ENCODE measurements around the gene LIPH. TPM values are rescaled to one million over a fixed set of nuclear protein-coding genes. Genes with fewer than 3 reads are reported as not detected.

Gene LIPH
- total RNA-seq, 2 donors from 2014 or later, result 58.3 to 104 TPM

GRCh38 chr3:185507883-185508282 lies 44.5 kb downstream of the LIPH start:
- intact Hi-C loops (cut with DNase I), result no loop called here
- no peak for TF ChIP-seq CTCF (IDR thresholded peaks at IDR 0.05)
- no peak for DNase-seq
- H3K9me3 ChIP-seq, result no peaks in the 10 kb centered on the region
- H3K36me3 ChIP-seq, result no peaks in the 10 kb centered on the region
- H3K27me3 ChIP-seq, result no peaks in the 10 kb centered on the region
- no peak overlapping the region for H3K27ac ChIP-seq
- H3K4me3 ChIP-seq, result no peak overlapping the region
- no peaks in the 10 kb centered on the region for H3K4me1 ChIP-seq
- no peak overlapping the region for H3K9ac ChIP-seq (ENCODE audit: low read depth in 2 of 2, low read length in 2 of 2)

- no peak overlapping the region for H3K27ac ChIP-seq
- no peaks in the 10 kb centered on the region for H3K9me3 ChIP-seq
- no peaks in the 10 kb centered on the region for H3K4me1 ChIP-seq
- no peak overlapping the region for H3K9ac ChIP-seq (ENCODE audit: low read depth in 2 of 2, low read length in 2 of 2)
- H3K27me3 ChIP-seq, result no peaks in the 10 kb centered on the region
- no peaks in the 10 kb centered on the region for H3K36me3 ChIP-seq
- no peak for DNase-seq
- H3K4me3 ChIP-seq, result no peak overlapping the region
- intact Hi-C loops (cut with DNase I), result loop anchor here (5.0 kb wide), 1 partner anchor 78 kb away; no protein-coding TSS in a partner anchor
- no peak for TF ChIP-seq CTCF (IDR thresholded peaks at IDR 0.05)
These were observed 47.8 kb downstream of the LIPH start for GRCh38 chr3:185504636-185505035.

GRCh38 chr3:185503521-185503920 lies 48.9 kb downstream of the LIPH start:
- DNase-seq, result no peak
- Histone ChIP-seq H3K27me3 (no peaks in the 10 kb centered on the region), H3K36me3 (no peaks in the 10 kb centered on the region), H3K4me1 (no peaks in the 10 kb centered on the region), H3K27ac (no peak overlapping the region), H3K4me3 (no peak overlapping the region), H3K9ac (ENCODE audit: low read depth in 2 of 2, low read length in 2 of 2) (no peak overlapping the region), H3K9me3 (no peaks in the 10 kb centered on the region)
- no peak for TF ChIP-seq CTCF (IDR thresholded peaks at IDR 0.05)
- intact Hi-C loops (cut with DNase I), result loop anchor here (5.0 kb wide), 1 partner anchor 79 kb away; no protein-coding TSS in a partner anchor

- no peaks in the 10 kb centered on the region for H3K36me3 ChIP-seq
- no peak overlapping the region for H3K27ac ChIP-seq
- no peaks in the 10 kb centered on the region for H3K9me3 ChIP-seq
- no peak overlapping the region for H3K4me3 ChIP-seq
- intact Hi-C loops (cut with DNase I), result loop anchor here (5.0 kb wide), 1 partner anchor 79 kb away; no protein-coding TSS in a partner anchor
- no peak for TF ChIP-seq CTCF (IDR thresholded peaks at IDR 0.05)
- H3K27me3 ChIP-seq, result no peaks in the 10 kb centered on the region
- no peaks in the 10 kb centered on the region for H3K4me1 ChIP-seq
- no peak overlapping the region for H3K9ac ChIP-seq (ENCODE audit: low read depth in 2 of 2, low read length in 2 of 2)
- no peak for DNase-seq
These were observed 49.4 kb downstream of the LIPH start for GRCh38 chr3:185502987-185503386.

- no peak for TF ChIP-seq CTCF (IDR thresholded peaks at IDR 0.05)
- Histone ChIP-seq H3K9ac (ENCODE audit: low read depth in 2 of 2, low read length in 2 of 2) (peak within 1 kb of the TSS; percentile 75 to 91), H3K27ac (peak within 1 kb of the TSS; percentile 84)
These were observed 53.6 kb downstream of the LIPH start, which contains the start of gene TMEM41A for GRCh38 chr3:185498503-185499396. Gene TMEM41A, minus strand, starts transcription at chr3:185499035. Its CDS starts 74 bp downstream, at chr3:185498961.

More at GRCh38 chr3:185498503-185499396, 53.6 kb downstream of the LIPH start, which contains the start of gene TMEM41A:
- Histone ChIP-seq H3K4me1 (no peaks in the 10 kb centered on the region), H3K4me3 (peak within 1 kb of the TSS; percentile 79), H3K9me3 (no peaks in the 10 kb centered on the region), H3K27me3 (no peaks in the 10 kb centered on the region), H3K36me3 (no peaks in the 10 kb centered on the region)
- intact Hi-C loops (cut with DNase I), result no loop called here
- DNase-seq, result peak; percentile 97

Data from colonic mucosa (tissue), 4 donors.